GM19468 (cell line): ENCODE results near the gene LILRB4.
"Not testable (repeated sequence)": the region's sequence is repeated elsewhere in the genome, so short reads cannot be mapped to it uniquely, and the experiment has no call there.

Source experiments
- ATAC-seq: cut with Tn5 transposase; IDR thresholded peaks from one replicate; pipeline ENCODE4 v1.9.1; 2021; ENCODE audit warnings: mild to moderate bottlenecking, moderate library complexity, moderate number of reproducible peaks; ENCODE audit not compliant: unreplicated experiment; ENCODE audit errors: extremely low read depth

LILRB4 gene

DNA sequence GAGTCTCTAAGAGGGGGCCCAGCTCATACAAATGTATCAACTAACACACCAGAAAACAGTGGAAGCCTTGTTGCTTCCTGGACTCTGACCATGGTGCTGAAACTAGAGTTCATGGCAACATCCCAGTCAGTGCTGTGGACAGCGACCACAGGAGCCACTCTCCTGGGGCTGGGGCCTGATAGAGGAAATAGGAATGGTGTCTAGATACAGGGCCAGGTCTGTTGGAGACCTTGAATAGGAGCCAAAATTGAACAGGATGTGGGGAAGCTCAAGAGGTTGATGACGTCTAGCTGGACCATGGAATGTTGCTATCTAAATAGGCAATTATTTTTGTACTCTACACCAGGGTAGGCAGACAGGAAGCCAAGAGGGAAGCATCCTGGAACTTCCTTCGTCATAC is 21.7 kb downstream of the LILRB4 start:
- no peak for ATAC-seq

- ATAC-seq = no peak
These were observed 29.0 kb downstream of the LILRB4 start for GRCh38 chr19:54691582-54692297.

- no peak for ATAC-seq
These were observed 29.5 kb downstream of the LILRB4 start for GRCh38 chr19:54692298-54692615.

DNA sequence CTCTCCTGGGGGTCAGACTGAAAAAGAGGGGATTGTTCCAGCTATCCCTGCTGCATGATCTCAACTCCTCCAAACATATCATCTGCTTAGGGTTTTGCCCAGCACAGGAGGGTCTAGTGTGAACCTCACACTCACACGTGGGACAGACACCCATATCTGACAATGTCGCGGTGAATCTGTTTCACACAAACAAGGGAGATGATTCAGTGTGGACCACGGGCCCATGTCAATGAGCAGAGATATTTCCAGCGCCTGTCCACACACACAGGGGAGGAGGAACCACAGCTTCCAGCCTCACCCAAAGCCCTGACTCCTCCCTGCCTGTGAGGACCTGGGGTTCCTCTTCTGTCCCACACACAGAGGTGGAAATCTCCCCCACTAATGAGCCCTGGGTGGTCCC is 31.9 kb downstream of the LILRB4 start:
- ATAC-seq = no peak

- ATAC-seq = no peak
These were observed 33.3 kb downstream of the LILRB4 start for GRCh38 chr19:54696117-54696548.

DNA sequence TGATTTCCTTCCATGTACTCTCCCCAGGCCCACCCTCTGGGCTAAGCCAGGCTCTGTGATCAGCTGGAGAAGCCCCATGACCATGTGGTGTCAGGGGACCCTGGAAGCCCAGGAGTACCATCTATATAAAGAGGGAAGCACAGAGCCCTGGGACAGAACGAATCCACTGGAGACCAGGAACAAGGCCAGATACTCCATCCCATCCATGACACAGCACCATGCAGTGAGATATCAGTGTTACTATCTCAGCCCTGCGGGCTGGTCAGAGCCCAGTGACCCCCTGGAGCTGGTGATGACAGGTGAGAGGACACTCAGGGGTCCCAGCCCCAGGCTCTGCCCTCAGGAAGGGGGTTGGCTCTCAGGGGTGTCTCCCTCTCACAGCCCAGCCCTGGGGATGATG is 34.0 kb downstream of the LILRB4 start:
- no peak for ATAC-seq

DNA sequence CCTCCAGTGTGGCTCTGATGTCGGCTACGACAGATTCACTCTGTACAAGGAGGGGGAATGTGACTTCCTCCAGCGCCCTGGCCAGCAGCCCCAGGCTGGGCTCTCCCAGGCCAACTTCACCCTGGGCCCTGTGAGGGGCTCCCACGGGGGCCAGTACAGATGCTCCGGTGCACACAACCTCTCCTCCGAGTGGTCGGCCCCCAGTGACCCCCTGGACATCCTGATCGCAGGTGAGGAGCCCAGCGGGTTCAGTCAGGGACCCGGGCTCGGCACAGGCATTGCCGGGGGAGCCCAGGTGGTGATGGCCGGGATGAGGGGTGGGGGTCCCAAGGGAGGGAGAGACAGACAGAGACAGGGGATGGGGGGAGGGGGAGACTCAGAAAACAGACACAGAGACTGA is 34.9 kb downstream of the LILRB4 start:
- ATAC-seq = not testable (repeated sequence)

DNA sequence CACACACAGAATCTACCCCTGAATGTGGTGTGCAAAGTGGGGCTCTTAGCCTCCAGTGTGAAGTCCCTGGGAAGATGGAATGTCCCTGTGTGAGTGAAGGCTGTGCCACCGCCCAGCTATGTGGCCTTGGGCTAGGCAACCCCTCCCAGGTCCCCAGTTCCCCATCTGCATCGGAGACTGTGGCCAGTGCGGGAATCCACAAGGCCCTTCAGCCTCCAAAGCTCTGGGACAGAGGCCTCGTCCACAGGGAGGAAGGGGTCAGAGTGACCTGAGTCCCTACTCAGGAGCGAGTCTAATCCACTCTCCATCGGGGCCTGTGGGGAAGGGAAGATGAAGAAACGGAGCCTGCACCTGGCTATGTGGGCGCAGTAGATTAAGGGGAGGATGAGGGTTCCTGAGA is 42.1 kb downstream of the LILRB4 start:
- ATAC-seq = no peak

GRCh38 chr19:54707962-54708361 is 45.2 kb downstream of the LILRB4 start:
- no peak for ATAC-seq

GRCh38 chr19:54708781-54709180 is 46.0 kb downstream of the LILRB4 start:
- ATAC-seq = no peak

DNA sequence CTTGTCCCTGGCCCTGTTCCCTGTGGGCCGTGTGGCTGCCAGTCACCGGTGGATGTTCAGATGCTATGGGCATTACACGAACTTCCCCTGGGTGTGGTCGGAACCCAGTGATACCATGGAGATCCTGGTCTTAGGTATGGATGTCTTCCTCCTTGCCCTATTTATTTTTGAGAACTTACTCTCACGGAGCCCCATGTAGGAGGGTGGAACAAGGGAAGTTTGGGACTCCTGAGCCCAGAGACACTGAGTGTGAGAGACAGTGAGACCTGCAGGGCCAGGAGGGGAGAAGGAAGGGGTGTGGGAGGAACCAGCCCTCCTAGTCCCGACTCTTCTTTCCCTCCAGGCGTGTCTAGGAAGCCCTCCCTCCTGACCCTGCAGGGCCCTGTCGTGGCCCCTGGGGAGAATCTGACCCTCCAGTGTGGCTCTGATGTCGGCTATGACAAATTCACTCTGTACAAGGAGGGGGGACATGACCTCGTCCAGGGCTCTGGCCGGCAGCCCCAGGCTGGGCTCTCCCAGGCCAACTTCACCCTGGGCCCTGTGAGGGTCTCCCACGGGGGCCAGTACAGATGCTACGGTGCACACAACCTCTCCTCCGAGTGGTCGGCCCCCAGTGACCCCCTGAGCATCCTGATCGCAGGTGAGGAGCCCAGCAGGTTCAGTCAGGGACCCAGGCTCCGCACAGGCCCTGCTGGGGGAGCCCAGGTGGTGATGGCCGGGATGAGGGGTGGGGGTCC is 46.6 kb downstream of the LILRB4 start:
- ATAC-seq = no peak

DNA sequence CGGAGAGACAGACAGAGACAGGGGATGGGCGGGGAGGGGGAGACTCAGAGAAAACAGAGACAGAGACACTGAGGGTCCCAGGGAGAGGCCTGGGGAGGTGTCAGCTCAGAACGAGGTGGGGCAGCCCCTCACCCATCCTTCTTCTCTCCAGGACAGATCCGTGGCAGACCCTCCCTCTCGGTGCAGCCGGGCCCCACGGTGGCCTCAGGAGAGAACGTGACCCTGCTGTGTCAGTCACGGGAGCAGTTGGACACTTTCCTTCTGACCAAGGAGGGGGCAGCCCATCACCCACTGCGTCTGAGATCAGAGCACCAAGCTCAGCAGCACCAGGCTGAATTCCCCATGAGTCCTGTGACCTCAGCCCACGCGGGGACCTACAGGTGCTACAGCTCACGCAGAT is 47.2 kb downstream of the LILRB4 start:
- ATAC-seq = not testable (repeated sequence)
